Ovary (tissue), 3 donors: ENCODE data around the gene FARS2.

Experiments used
- CTCF ChIP-seq, 3 donors: fragments of 450-650 bp in 2 of 3; fragments of 200-600 bp in 1 of 3; IDR thresholded peaks; one replicate each; pipeline versions ENCODE4 v1.5.1 to v1.8.0; 2016 to 2022; ENCODE audit warnings: antibody characterized with exemption in 3 of 3, mild to moderate bottlenecking in 1 of 3
- EP300 ChIP-seq: sonication (generic); formaldehyde crosslinking; IDR thresholded peaks from one replicate; pipeline ENCODE4 v1.6.1; 2017; ENCODE audit warnings: antibody characterized with exemption
- POLR2A ChIP-seq: fragments of 450-650 bp; IDR thresholded peaks from one replicate; pipeline ENCODE4 v1.6.1; 2017; ENCODE audit warnings: antibody characterized with exemption, mild to moderate bottlenecking, moderate library complexity
- donor health status: DM: no; HTN: no; CAD: no.

GRCh38 chr6:5525209-5525608, 263.9 kb downstream of the FARS2 start:
- TF ChIP-seq CTCF (IDR thresholded peaks at IDR 0.05) (no peak), POLR2A (no peak), EP300 (no peak)
